DND-41 (cell line): ENCODE measurements around the gene CLEC10A.
"Not testable (repeated sequence)": the region's sequence is repeated elsewhere in the genome, so short reads cannot be mapped to it uniquely, and the experiment has no call there.

Experiments
- ATAC-seq: fragments of 200-7000 bp; cut with Tn5 transposase; 3 replicates; pipeline ENCODE4 v1.9.1; 2021; ENCODE audit warnings: low read depth; ENCODE audit not compliant: insufficient read depth
- DNase-seq: peaks from one replicate; pipeline ENCODE4 v3.0.0-alpha.2; 2020
- H2AFZ ChIP-seq: 2 replicates; pipeline ENCODE4 v1.6.0; 2012; ENCODE audit warnings: low read depth, low read length
- H3K27ac ChIP-seq: 2 replicates; pipeline ENCODE4 v1.5.1; 2012; ENCODE audit warnings: low read length, inconsistent platforms
- H3K27me3 ChIP-seq: fragments of 200-600 bp; sonication (generic); 2 replicates; pipeline ENCODE4 v1.6.0; 2012; ENCODE audit warnings: low read length, mild to moderate bottlenecking, inconsistent platforms; ENCODE audit not compliant: insufficient read depth, poor library complexity
- H3K36me3 ChIP-seq: 2 replicates; pipeline ENCODE4 v1.5.1; 2012; ENCODE audit warnings: low read length, inconsistent platforms; ENCODE audit not compliant: insufficient read depth
- H3K4me1 ChIP-seq: 2 replicates; pipeline ENCODE4 v1.5.1; 2012; ENCODE audit warnings: mild to moderate bottlenecking, low read length; ENCODE audit not compliant: insufficient read depth
- H3K4me2 ChIP-seq: 2 replicates; pipeline ENCODE4 v1.6.0; 2012; ENCODE audit warnings: mild to moderate bottlenecking, moderate library complexity, low read length, inconsistent platforms; ENCODE audit not compliant: insufficient read depth
- H3K4me3 ChIP-seq, 2 experiments: fragments of 200-600 bp in 1 of 2; shearing (Covaris generic) in 1 of 2; 2 replicates each; pipeline ENCODE4 v1.5.1; 2012 to 2016; ENCODE audit warnings: inconsistent platforms in 2 of 2, low read length in 2 of 2, mild to moderate bottlenecking in 2 of 2, low read depth in 1 of 2, moderate library complexity in 1 of 2
- H3K79me2 ChIP-seq: 2 replicates; pipeline ENCODE4 v1.6.0; 2012; ENCODE audit warnings: low read length, inconsistent platforms; ENCODE audit not compliant: insufficient read depth
- H3K9ac ChIP-seq: 2 replicates; pipeline ENCODE4 v1.6.0; 2012; ENCODE audit warnings: low read depth, mild to moderate bottlenecking, inconsistent platforms, low read length, moderate library complexity
- H3K9me3 ChIP-seq: 2 replicates; pipeline ENCODE4 v1.5.1; 2012; ENCODE audit warnings: low read length, moderate library complexity, mild to moderate bottlenecking, inconsistent platforms; ENCODE audit not compliant: insufficient read depth, severe bottlenecking
- H4K20me1 ChIP-seq: 2 replicates; pipeline ENCODE4 v1.6.0; 2012; ENCODE audit warnings: low read length; ENCODE audit not compliant: insufficient read depth
- EZH2 ChIP-seq: IDR thresholded peaks from 3 replicates; pipeline ENCODE4 v1.6.1; 2012; ENCODE audit warnings: borderline replicate concordance, low read depth, mild to moderate bottlenecking, moderate library complexity, low read length, inconsistent platforms; ENCODE audit not compliant: severe bottlenecking
- TF ChIP-seq, protein P1 (sequence below): IDR thresholded peaks from 2 replicates; pipeline ENCODE4 v1.5.1; 2012; ENCODE audit warnings: borderline replicate concordance, low read length, moderate library complexity, mild to moderate bottlenecking; ENCODE audit not compliant: poor library complexity, severe bottlenecking; ENCODE audit errors: extremely low read depth

CLEC10A gene

DNA sequence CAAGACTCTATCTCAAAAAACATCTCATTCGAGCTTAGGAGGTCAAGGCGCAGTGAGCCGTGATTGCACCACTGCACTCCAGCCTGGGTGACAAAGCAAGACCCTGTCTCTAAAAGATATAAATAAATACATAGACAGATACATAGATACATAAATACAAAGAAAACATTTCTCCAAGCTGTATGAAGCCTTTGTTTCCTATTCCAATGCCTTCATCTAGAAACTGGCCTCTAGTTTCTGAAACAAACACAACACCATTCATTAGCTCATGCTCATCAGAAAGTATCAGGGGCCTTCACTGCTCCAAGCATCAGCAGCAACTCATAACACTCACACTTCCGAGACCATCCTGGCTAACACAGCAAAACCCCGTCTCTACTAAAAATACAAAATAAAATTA is 44.9 kb upstream of the CLEC10A start:
- no peak overlapping the region for H3K9ac ChIP-seq
- H3K27ac ChIP-seq: no peak overlapping the region
- TF ChIP-seq, protein P1, sequence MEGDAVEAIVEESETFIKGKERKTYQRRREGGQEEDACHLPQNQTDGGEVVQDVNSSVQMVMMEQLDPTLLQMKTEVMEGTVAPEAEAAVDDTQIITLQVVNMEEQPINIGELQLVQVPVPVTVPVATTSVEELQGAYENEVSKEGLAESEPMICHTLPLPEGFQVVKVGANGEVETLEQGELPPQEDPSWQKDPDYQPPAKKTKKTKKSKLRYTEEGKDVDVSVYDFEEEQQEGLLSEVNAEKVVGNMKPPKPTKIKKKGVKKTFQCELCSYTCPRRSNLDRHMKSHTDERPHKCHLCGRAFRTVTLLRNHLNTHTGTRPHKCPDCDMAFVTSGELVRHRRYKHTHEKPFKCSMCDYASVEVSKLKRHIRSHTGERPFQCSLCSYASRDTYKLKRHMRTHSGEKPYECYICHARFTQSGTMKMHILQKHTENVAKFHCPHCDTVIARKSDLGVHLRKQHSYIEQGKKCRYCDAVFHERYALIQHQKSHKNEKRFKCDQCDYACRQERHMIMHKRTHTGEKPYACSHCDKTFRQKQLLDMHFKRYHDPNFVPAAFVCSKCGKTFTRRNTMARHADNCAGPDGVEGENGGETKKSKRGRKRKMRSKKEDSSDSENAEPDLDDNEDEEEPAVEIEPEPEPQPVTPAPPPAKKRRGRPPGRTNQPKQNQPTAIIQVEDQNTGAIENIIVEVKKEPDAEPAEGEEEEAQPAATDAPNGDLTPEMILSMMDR: no peak
- no peak for TF ChIP-seq EZH2
- no peaks in the 10 kb centered on the region for H4K20me1 ChIP-seq
- DNase-seq (no peak), ATAC-seq (no peak)
- no peaks in the 10 kb centered on the region for H3K79me2 ChIP-seq
- H3K27me3 ChIP-seq: peaks cover 3% of the 10 kb centered on the region
- H3K9me3 ChIP-seq: no peaks in the 10 kb centered on the region
- no peak overlapping the region for H3K4me3 ChIP-seq
- H3K4me1 ChIP-seq: no peaks in the 10 kb centered on the region
- no peaks in the 10 kb centered on the region for H3K36me3 ChIP-seq
- H2AFZ ChIP-seq: no peak overlapping the region
- no peak overlapping the region for H3K4me2 ChIP-seq

DNA sequence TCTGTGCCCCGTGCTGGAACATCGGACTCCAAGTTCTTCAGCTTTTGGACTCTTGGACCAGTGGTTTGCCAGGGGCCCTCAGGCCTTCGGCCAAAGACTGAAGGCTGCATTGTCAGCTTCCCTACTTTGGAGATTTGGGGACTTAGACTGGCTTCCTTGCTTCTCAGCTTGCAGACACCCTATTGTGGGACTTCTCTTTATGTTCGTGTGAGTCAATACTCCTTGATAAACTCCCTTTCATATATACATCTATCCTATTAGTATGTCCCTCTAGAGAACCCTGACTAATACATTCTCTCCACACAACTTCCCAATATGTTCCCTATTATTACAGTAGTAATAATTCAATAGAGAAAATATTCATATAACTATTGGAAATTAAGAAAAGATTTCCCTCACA is 43.8 kb upstream of the CLEC10A start:
- H3K4me1 ChIP-seq: no peaks in the 10 kb centered on the region

DNA sequence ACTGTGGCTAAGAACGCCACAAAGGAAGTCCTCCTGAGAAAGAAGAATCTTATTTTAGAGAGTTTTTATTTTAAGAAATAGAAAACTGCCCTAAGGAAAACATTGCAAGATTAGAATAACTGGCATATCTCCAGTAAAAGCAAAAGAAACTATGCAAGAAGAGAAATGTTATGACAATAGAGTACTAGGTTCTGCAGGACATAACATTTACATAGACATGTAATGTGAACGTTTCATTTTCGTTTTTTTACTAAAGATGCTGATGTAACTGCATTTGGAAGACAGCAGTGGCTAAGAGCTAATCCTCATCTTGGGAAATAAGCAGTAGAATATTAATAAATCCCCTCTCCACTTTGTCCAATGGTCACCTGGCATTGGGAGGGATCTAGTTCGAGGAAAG is 42.3 kb upstream of the CLEC10A start:
- Histone ChIP-seq H3K4me2 (no peak overlapping the region), H3K9ac (no peak overlapping the region), H3K27me3 (peaks cover 3% of the 10 kb centered on the region)

More for the DNA sequence above, 43.8 kb upstream of the CLEC10A start:
- Histone ChIP-seq H3K36me3 (no peaks in the 10 kb centered on the region), H3K4me2 (no peak overlapping the region), H2AFZ (no peak overlapping the region), H3K27ac (no peak overlapping the region), H4K20me1 (no peaks in the 10 kb centered on the region), H3K9me3 (no peaks in the 10 kb centered on the region), H3K9ac (no peak overlapping the region), H3K4me3 (no peak overlapping the region), H3K27me3 (peaks cover 3% of the 10 kb centered on the region), H3K79me2 (no peaks in the 10 kb centered on the region)
- no peak for DNase-seq
- TF ChIP-seq, protein P1: no peak
- no peak for TF ChIP-seq EZH2
- ATAC-seq: no peak

DNA sequence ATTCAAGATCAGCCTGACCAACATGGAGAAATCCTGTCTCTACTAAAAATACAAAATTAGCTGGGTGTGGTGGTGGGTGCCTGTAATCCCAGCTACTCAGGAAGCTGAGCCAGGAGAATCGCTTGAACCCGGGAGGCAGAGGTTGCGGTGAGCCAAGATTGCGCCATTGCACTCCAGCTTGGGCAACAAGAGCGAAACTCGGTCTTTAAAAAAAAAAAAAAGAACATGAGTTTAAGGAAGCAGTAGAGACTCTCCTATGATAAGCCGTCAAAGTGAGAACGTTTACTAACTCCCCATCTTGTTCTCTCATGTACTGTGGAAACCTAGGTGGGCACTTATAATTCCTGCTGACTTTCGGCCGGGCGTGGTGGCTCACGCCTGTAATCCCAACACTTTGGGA is 40.6 kb upstream of the CLEC10A start:
- not testable (repeated sequence) for H3K79me2 ChIP-seq, ATAC-seq, H3K4me2 ChIP-seq, H3K36me3 ChIP-seq, H3K4me3 ChIP-seq, DNase-seq, H4K20me1 ChIP-seq, H3K27me3 ChIP-seq, H3K4me1 ChIP-seq, H2AFZ ChIP-seq, H3K9me3 ChIP-seq, H3K9ac ChIP-seq, H3K27ac ChIP-seq

More for the DNA sequence above, 42.3 kb upstream of the CLEC10A start:
- TF ChIP-seq, protein P1: no peak
- H3K4me1 ChIP-seq: no peaks in the 10 kb centered on the region
- no peak overlapping the region for H3K27ac ChIP-seq
- DNase-seq (no peak), ATAC-seq (no peak)
- no peaks in the 10 kb centered on the region for H4K20me1 ChIP-seq
- no peaks in the 10 kb centered on the region for H3K79me2 ChIP-seq
- no peak overlapping the region for H2AFZ ChIP-seq
- no peaks in the 10 kb centered on the region for H3K36me3 ChIP-seq
- no peak overlapping the region for H3K4me3 ChIP-seq
- no peaks in the 10 kb centered on the region for H3K9me3 ChIP-seq
